PC-9 (cell line): ENCODE results near the gene KRT16. TPM values are rescaled to one million over a fixed set of nuclear protein-coding genes. Genes with fewer than 3 reads are reported as not detected.
"Not testable (repeated sequence)": the region's sequence is repeated elsewhere in the genome, so short reads cannot be mapped to it uniquely, and the experiment has no call there.

Experiments
- BruUV-seq: library from RNA; stranded (reverse); fragments of 400-500 nt; replicated peaks from 2 replicates; lab custom pipeline; 2021; lab: Mats Ljungman, UMichigan
- CTCF ChIA-PET: fragments of 300-600 bp; sonication (Branson Sonifier 250); formaldehyde crosslinking; loops from one replicate; lab custom pipeline; 2022; ENCODE audit warnings: antibody characterized with exemption; lab: Charles Lee
- POLR2A ChIA-PET: fragments of 300-600 bp; sonication (Branson Sonifier 250); formaldehyde crosslinking; loops from one replicate; lab custom pipeline; 2022; ENCODE audit warnings: antibody characterized with exemption; ENCODE audit not compliant: unreplicated experiment; lab: Charles Lee
- DNase-seq, 2 experiments: peaks; one replicate each; pipeline versions ENCODE4 v3.0.0 to v3.0.0-alpha.2; 2015 to 2022; ENCODE audit warnings: mixed read lengths in 1 of 2
- H2AFZ ChIP-seq: fragments of 200-600 bp; sonication (generic); 2 replicates; pipeline ENCODE4 v1.8.1; 2017; ENCODE audit warnings: antibody characterized with exemption
- H3F3A ChIP-seq: fragments of 200-600 bp; sonication (generic); 2 replicates; pipeline ENCODE4 v1.8.1; 2017; ENCODE audit warnings: antibody characterized with exemption, mild to moderate bottlenecking, low read depth; ENCODE audit not compliant: insufficient read depth
- H3K27ac ChIP-seq: fragments of 200-600 bp; sonication (generic); 2 replicates; pipeline ENCODE4 v1.6.1; 2016; ENCODE audit warnings: mixed run types
- H3K27me3 ChIP-seq: fragments of 200-600 bp; sonication (generic); 2 replicates; pipeline ENCODE4 v1.6.1; 2016; ENCODE audit warnings: low read depth, mixed run types; ENCODE audit not compliant: insufficient read depth
- H3K36me3 ChIP-seq: fragments of 200-600 bp; sonication (generic); 2 replicates; pipeline ENCODE4 v1.6.1; 2016; ENCODE audit warnings: low read depth, mixed run types
- H3K4me1 ChIP-seq: fragments of 200-600 bp; sonication (generic); replicated peaks from 2 replicates; pipeline ENCODE4 v1.6.1; 2016; ENCODE audit warnings: mixed run types; ENCODE audit not compliant: insufficient read depth
- H3K4me2 ChIP-seq: fragments of 200-600 bp; sonication (generic); 2 replicates; pipeline ENCODE4 v1.6.1; 2017; ENCODE audit warnings: mixed run types
- H3K4me3 ChIP-seq: fragments of 200-600 bp; sonication (generic); 2 replicates; pipeline ENCODE4 v1.6.1; 2016; ENCODE audit warnings: mixed run types
- H3K79me2 ChIP-seq: fragments of 200-600 bp; sonication (generic); 2 replicates; pipeline ENCODE4 v1.6.1; 2017; ENCODE audit warnings: low read depth, mixed run types
- H3K9me2 ChIP-seq: fragments of 200-600 bp; sonication (generic); 2 replicates; pipeline ENCODE4 v1.8.1; 2017; ENCODE audit warnings: mild to moderate bottlenecking; ENCODE audit not compliant: insufficient read depth
- H3K9me3 ChIP-seq: fragments of 200-600 bp; sonication (generic); 2 replicates; pipeline ENCODE4 v1.8.1; 2016; ENCODE audit warnings: low read depth; ENCODE audit not compliant: insufficient read depth
- H4K20me1 ChIP-seq: fragments of 200-600 bp; sonication (generic); 2 replicates; pipeline ENCODE4 v1.8.1; 2017; ENCODE audit not compliant: insufficient read depth
- EZH2 ChIP-seq: fragments of 200-600 bp; sonication (generic); IDR thresholded peaks from 2 replicates; pipeline ENCODE4 v1.8.0; 2017; ENCODE audit warnings: antibody characterized with exemption, low read depth
- intact Hi-C: fragments of 100-400 bp; cut with micrococcal nuclease; formaldehyde crosslinking; loops from one replicate; pipeline ENCODE4 v1.10.0; 2022; ENCODE audit not compliant: unreplicated experiment
- total RNA-seq: library from RNA; stranded (reverse); gene quantifications from 2 replicates; pipeline ENCODE4 v1.2.3, GENCODE V29; 2021
- TF ChIP-seq, protein P1 (sequence below): fragments of 200-600 bp; sonication (generic); conservative IDR thresholded peaks from 2 replicates; pipeline ENCODE4 v1.6.1; 2017; ENCODE audit warnings: mixed run types, antibody characterized with exemption, mild to moderate bottlenecking, moderate library complexity

The KRT16 gene
- total RNA-seq, 1 experiment from 2014 or later = 41.7 TPM

- H3K79me2 ChIP-seq = no peaks in the 10 kb centered on the region
- intact Hi-C loops = no loop called here
- no peak for TF ChIP-seq EZH2
- TF ChIP-seq, protein P1, sequence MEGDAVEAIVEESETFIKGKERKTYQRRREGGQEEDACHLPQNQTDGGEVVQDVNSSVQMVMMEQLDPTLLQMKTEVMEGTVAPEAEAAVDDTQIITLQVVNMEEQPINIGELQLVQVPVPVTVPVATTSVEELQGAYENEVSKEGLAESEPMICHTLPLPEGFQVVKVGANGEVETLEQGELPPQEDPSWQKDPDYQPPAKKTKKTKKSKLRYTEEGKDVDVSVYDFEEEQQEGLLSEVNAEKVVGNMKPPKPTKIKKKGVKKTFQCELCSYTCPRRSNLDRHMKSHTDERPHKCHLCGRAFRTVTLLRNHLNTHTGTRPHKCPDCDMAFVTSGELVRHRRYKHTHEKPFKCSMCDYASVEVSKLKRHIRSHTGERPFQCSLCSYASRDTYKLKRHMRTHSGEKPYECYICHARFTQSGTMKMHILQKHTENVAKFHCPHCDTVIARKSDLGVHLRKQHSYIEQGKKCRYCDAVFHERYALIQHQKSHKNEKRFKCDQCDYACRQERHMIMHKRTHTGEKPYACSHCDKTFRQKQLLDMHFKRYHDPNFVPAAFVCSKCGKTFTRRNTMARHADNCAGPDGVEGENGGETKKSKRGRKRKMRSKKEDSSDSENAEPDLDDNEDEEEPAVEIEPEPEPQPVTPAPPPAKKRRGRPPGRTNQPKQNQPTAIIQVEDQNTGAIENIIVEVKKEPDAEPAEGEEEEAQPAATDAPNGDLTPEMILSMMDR = no peak
- no peaks in the 10 kb centered on the region for H4K20me1 ChIP-seq
- no peak overlapping the region for H3K4me3 ChIP-seq
- H2AFZ ChIP-seq = no peak overlapping the region
- H3K4me2 ChIP-seq = no peak overlapping the region
- ChIA-PET CTCF (no interaction called here), POLR2A (no interaction called here)
- peaks cover 10% of the 10 kb centered on the region; the same call in 1 of the 2 replicates for H3F3A ChIP-seq
- H3K9me2 ChIP-seq = no peaks in the 10 kb centered on the region
- no peaks in the 10 kb centered on the region for H3K27me3 ChIP-seq
- no peaks in the 10 kb centered on the region for H3K36me3 ChIP-seq
- DNase-seq = no peak
- no peaks in the 10 kb centered on the region for H3K9me3 ChIP-seq
- BruUV-seq = no TSS peak
- no peaks in the 10 kb centered on the region for H3K4me1 ChIP-seq
- H3K27ac ChIP-seq = no peak overlapping the region
These were observed 16.7 kb upstream of the KRT16 start for GRCh38 chr17:41629316-41629715.

- H3K27me3 ChIP-seq, H3K9me2 ChIP-seq, intact Hi-C loops, POLR2A ChIA-PET, DNase-seq, H3K4me3 ChIP-seq, H3K27ac ChIP-seq, CTCF ChIA-PET, H3K4me2 ChIP-seq, H3K79me2 ChIP-seq, H3K9me3 ChIP-seq, BruUV-seq, H3F3A ChIP-seq, H3K36me3 ChIP-seq, H4K20me1 ChIP-seq, H3K4me1 ChIP-seq, H2AFZ ChIP-seq: not testable (repeated sequence)
These were observed 16.2 kb upstream of the KRT16 start for GRCh38 chr17:41628621-41629255.

DNA sequence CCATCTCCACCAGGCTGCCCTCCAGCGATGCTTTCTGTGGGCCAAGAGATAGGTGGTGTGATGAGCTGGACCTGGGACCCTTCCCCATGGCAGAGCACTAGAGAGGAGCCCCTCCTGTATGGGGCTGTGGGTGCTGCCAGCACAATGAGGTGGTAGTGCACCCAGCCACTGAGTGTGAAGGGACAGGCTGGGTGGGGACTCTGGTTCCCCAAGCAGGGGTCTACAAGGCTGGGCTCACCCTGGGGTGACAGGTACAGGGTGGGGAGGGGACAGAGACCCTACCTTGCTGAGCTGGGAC, 15.5 kb upstream of the KRT16 start:
- H3K9me3 ChIP-seq, CTCF ChIA-PET, H3K36me3 ChIP-seq, H3K79me2 ChIP-seq, H3K4me2 ChIP-seq, H3K9me2 ChIP-seq, intact Hi-C loops, H3K27me3 ChIP-seq, H3F3A ChIP-seq, POLR2A ChIA-PET, H3K27ac ChIP-seq, H2AFZ ChIP-seq, H4K20me1 ChIP-seq, H3K4me1 ChIP-seq, DNase-seq, BruUV-seq, H3K4me3 ChIP-seq: not testable (repeated sequence)

GRCh38 chr17:41627316-41628072, 14.9 kb upstream of the KRT16 start:
- Histone ChIP-seq H3K79me2 (no peaks in the 10 kb centered on the region), H3K27ac (no peak overlapping the region), H2AFZ (no peak overlapping the region), H3K9me2 (no peaks in the 10 kb centered on the region), H3K4me2 (no peak overlapping the region), H3K4me3 (no peak overlapping the region), H3K36me3 (no peaks in the 10 kb centered on the region), H4K20me1 (no peaks in the 10 kb centered on the region), H3K27me3 (no peaks in the 10 kb centered on the region), H3K4me1 (peaks cover 8% of the 10 kb centered on the region), H3F3A (peaks cover under 1% of the 10 kb centered on the region; the same call in 1 of the 2 replicates), H3K9me3 (no peaks in the 10 kb centered on the region)
- POLR2A ChIA-PET = interaction anchor here (0.6 kb wide), 1 partner anchor 31 kb away, joined by 7 read pairs; no protein-coding TSS in a partner anchor
- no TSS peak for BruUV-seq
- no peak for DNase-seq
- TF ChIP-seq, protein P1 = no peak
- no peak for TF ChIP-seq EZH2
- intact Hi-C loops = no loop called here
- CTCF ChIA-PET = no interaction called here

- DNase-seq, intact Hi-C loops, H3K9me3 ChIP-seq, POLR2A ChIA-PET, CTCF ChIA-PET, H3K27me3 ChIP-seq, H3K79me2 ChIP-seq, H3K4me1 ChIP-seq, H3K4me2 ChIP-seq, H3K4me3 ChIP-seq, H4K20me1 ChIP-seq, H3K9me2 ChIP-seq, H3K27ac ChIP-seq, H3F3A ChIP-seq, H2AFZ ChIP-seq, H3K36me3 ChIP-seq, BruUV-seq: not testable (repeated sequence)
These were observed 14.3 kb upstream of the KRT16 start for GRCh38 chr17:41626914-41627295.
